Left lung (tissue), 10 donors: ENCODE results near the gene ERMP1. TPM values are rescaled to one million over a fixed set of nuclear protein-coding genes. Genes with fewer than 3 reads are reported as not detected.
A peak's percentile ranks its signal among the peaks of the same experiment; 100 is the strongest.

Experiments
- ATAC-seq: fragments of 200-7000 bp; cut with Tn5 transposase; one replicate; pipeline ENCODE4 v1.9.1; 2020; ENCODE audit warnings: moderate library complexity
- DNase-seq, 4 donors: peaks; one replicate each; pipeline ENCODE4 v3.0.0-alpha.2; 2013 to 2020
- H3K27ac ChIP-seq, 2 donors: fragments of 200-600 bp; sonication (generic) in 1 of 2; one replicate each; pipeline versions ENCODE4 v1.5.0 to v1.8.0; 2020 to 2021
- H3K27me3 ChIP-seq, 2 donors: fragments of 200-600 bp; sonication (generic) in 1 of 2; one replicate each; pipeline versions ENCODE4 v1.5.0 to v1.8.0; 2020 to 2021
- H3K36me3 ChIP-seq, 2 donors: fragments of 200-600 bp; sonication (generic) in 1 of 2; one replicate each; pipeline versions ENCODE4 v1.5.0 to v1.8.0; 2020 to 2021
- H3K4me1 ChIP-seq, 2 donors: fragments of 200-600 bp; one replicate each; pipeline ENCODE4 v1.8.0; 2021
- H3K4me3 ChIP-seq, 2 donors: fragments of 200-600 bp; sonication (generic) in 1 of 2; one replicate each; pipeline versions ENCODE4 v1.5.0 to v1.8.0; 2020 to 2021; ENCODE audit warnings: mild to moderate bottlenecking in 1 of 2
- H3K9me3 ChIP-seq, 2 donors: fragments of 200-600 bp; sonication (generic) in 1 of 2; one replicate each; pipeline versions ENCODE4 v1.5.0 to v1.8.0; 2020 to 2021
- intact Hi-C, 2 donors: fragments of 100-400 bp; cut with DNase I; formaldehyde crosslinking; loops; one replicate each; pipeline versions ENCODE4 v1.11.2 to v1.14.2; 2022
- polyA plus RNA-seq, 6 donors: library from polyadenylated mRNA; unstranded; fragments of 120-200 nt; gene quantifications; one replicate each; pipeline ENCODE4 v1.2.1, GENCODE V29; 2013; ENCODE audit not compliant: insufficient read length in 6 of 6
- total RNA-seq, 2 donors: library from RNA; stranded (reverse); fragmentation: NEBNext Ultra II Directional; extraction: Animal tissue kit (Norgen Biotek cat#: 25700); gene quantifications; one replicate each; pipeline ENCODE4 v1.2.1, GENCODE V29; 2021
- TF ChIP-seq, protein P1 (sequence below), 2 donors: fragments of 200-600 bp; sonication (generic) in 1 of 2; IDR thresholded peaks; one replicate each; pipeline versions ENCODE4 v1.5.0 to v1.8.0; 2021; ENCODE audit warnings: antibody characterized with exemption in 2 of 2
- donor health status: DM: no; HTN: yes; CAD: no.
- donor health status: DM: no; HTN: no; CAD: no.

ERMP1 gene
- total and polyA plus RNA-seq, 8 donors = 18.5 to 28.9 (median 25.0) TPM

DNA sequence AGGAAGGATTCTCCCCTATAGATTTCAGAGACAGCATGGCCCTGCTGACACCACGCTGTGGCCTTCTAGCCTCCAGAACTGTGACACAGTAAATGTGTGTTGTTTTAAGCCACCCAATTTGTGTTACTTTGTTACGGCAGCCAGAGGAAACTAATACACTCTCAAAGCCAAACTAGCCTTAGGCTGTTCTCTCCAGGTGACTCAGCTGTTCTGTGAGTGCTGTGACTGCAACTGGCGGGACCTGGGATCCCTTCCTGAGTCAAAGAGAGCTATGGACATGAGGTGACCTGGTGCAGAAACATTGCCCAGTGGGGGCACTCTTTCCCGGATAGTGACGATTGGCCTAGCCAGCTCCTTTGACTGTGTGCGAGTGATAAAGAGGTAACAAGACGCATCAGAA is 43.8 kb upstream of the ERMP1 start:
- H3K9me3 ChIP-seq = no peaks in the 10 kb centered on the region
- no peak for ATAC-seq
- H3K4me3 ChIP-seq = no peak overlapping the region
- no peak overlapping the region for H3K27ac ChIP-seq
- no peaks in the 10 kb centered on the region for H3K36me3 ChIP-seq
- no peaks in the 10 kb centered on the region for H3K4me1 ChIP-seq
- H3K27me3 ChIP-seq = no peaks in the 10 kb centered on the region
- intact Hi-C loops = no loop called here
- TF ChIP-seq, protein P1, sequence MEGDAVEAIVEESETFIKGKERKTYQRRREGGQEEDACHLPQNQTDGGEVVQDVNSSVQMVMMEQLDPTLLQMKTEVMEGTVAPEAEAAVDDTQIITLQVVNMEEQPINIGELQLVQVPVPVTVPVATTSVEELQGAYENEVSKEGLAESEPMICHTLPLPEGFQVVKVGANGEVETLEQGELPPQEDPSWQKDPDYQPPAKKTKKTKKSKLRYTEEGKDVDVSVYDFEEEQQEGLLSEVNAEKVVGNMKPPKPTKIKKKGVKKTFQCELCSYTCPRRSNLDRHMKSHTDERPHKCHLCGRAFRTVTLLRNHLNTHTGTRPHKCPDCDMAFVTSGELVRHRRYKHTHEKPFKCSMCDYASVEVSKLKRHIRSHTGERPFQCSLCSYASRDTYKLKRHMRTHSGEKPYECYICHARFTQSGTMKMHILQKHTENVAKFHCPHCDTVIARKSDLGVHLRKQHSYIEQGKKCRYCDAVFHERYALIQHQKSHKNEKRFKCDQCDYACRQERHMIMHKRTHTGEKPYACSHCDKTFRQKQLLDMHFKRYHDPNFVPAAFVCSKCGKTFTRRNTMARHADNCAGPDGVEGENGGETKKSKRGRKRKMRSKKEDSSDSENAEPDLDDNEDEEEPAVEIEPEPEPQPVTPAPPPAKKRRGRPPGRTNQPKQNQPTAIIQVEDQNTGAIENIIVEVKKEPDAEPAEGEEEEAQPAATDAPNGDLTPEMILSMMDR (IDR thresholded peaks at IDR 0.05) = no peak
- no peak for DNase-seq

DNA sequence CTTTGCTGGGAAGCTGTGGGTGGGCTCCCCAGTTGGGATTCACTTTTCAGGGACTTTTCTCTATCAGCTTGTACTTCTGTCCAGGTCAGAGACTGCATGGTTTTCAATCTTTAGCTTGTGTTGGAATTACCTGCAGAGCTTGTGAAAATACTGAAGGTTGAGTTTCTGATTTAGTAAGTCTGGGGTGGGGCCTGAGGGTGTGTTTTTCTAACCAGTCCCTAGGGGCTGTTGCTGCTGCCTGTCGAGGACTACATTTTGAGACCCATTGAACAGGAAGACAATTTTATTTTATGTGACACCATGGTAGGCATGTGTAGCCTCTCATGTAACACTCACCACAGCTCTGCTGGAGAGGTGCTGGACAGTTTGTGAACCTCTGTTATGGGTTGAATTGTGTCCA is 43.1 kb upstream of the ERMP1 start:
- Histone ChIP-seq H3K36me3 (no peaks in the 10 kb centered on the region), H3K4me3 (no peak overlapping the region), H3K27me3 (no peaks in the 10 kb centered on the region), H3K9me3 (no peaks in the 10 kb centered on the region), H3K27ac (no peak overlapping the region), H3K4me1 (no peaks in the 10 kb centered on the region)
- DNase-seq (no peak), ATAC-seq (no peak)
- intact Hi-C loops = no loop called here
- TF ChIP-seq, protein P1 (IDR thresholded peaks at IDR 0.05) = no peak

DNA sequence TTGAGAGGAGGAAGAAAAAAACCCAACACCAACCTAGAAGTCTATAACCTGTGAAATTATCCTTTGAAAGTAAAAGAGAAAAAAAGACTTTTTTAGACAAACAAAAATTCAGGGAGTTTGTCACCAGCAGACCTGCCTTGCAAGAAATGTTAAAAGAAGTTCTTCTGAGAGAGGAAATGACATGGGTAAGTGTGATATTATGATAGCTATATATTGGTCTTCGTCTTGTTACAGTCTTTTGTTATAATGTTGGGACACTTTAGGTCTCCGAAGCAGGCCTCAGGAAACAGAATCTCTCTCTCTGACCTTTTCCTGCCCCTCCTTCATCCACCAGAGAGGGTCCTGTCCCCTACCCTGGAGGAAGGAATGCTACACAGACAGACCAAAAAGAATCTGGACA is 41.1 kb upstream of the ERMP1 start:
- Histone ChIP-seq H3K4me1 (no peaks in the 10 kb centered on the region), H3K9me3 (no peaks in the 10 kb centered on the region), H3K27me3 (no peaks in the 10 kb centered on the region), H3K36me3 (no peaks in the 10 kb centered on the region), H3K4me3 (no peak overlapping the region), H3K27ac (no peak overlapping the region)
- TF ChIP-seq, protein P1 (IDR thresholded peaks at IDR 0.05) = no peak
- DNase-seq (no peak), ATAC-seq (no peak)
- intact Hi-C loops = no loop called here

DNA sequence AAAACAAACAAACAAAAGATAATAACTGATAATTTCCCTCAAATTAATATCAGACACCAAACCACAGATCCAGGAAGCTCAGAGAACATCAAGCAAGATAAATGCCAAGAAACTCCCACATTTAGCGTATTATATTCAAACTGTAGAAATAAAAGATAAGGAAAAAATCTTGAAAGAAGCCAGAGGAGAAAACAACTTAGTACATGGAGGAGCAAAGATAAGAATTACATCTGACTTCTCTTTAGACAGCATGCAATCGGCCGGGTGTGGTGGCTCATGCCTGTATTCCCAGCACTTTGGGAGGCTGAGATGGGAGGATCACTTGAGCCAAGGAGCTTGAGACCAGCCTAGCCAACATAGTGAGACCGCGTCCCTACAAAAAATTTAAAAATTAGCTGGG is 40.5 kb upstream of the ERMP1 start:
- no peak overlapping the region for H3K27ac ChIP-seq
- no peaks in the 10 kb centered on the region for H3K4me1 ChIP-seq
- TF ChIP-seq, protein P1 (IDR thresholded peaks at IDR 0.05) = no peak
- H3K9me3 ChIP-seq = no peaks in the 10 kb centered on the region
- H3K27me3 ChIP-seq = no peaks in the 10 kb centered on the region
- H3K36me3 ChIP-seq = no peaks in the 10 kb centered on the region
- no peak overlapping the region for H3K4me3 ChIP-seq
- no peak for ATAC-seq
- intact Hi-C loops = no loop called here
- no peak for DNase-seq

DNA sequence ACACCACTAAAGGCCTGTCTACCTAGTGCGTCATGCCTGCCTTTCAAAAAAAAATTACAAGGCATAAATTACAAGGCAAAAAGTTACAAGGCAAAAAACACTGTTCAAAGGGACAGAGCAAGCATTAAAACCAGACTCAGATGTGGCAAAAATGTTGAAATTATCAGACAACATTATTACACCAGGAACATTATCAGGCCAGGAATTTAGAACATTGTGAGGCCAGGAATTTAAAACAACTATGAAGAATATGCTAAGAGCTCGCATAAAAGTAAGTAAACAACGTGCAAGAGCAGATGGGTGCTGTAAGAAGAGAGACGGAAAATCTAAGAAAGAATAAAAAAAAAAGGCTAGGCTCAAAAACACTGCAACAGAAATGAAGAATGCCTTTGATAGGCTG is 39.6 kb upstream of the ERMP1 start:
- TF ChIP-seq, protein P1 (IDR thresholded peaks at IDR 0.05) = no peak
- Histone ChIP-seq H3K4me1 (no peaks in the 10 kb centered on the region), H3K36me3 (no peaks in the 10 kb centered on the region), H3K27ac (no peak overlapping the region), H3K4me3 (no peak overlapping the region), H3K9me3 (no peaks in the 10 kb centered on the region), H3K27me3 (no peaks in the 10 kb centered on the region)
- intact Hi-C loops = no loop called here
- ATAC-seq (peak; percentile 26), DNase-seq (no peak)
